GM21619 (cell line): ENCODE measurements around the gene ACTA2.

Experiments used
- ATAC-seq: cut with Tn5 transposase; IDR thresholded peaks from one replicate; pipeline ENCODE4 v1.9.1; 2021; ENCODE audit not compliant: unreplicated experiment

Gene ACTA2

GRCh38 chr10:88982366-88982765 lies 29.8 kb upstream of the ACTA2 start:
- ATAC-seq = no peak

GRCh38 chr10:88981435-88981834 lies 28.9 kb upstream of the ACTA2 start:
- no peak for ATAC-seq

- no peak for ATAC-seq
Observed at GRCh38 chr10:88980800-88981199, 28.2 kb upstream of the ACTA2 start.

GRCh38 chr10:88980247-88980646 lies 27.7 kb upstream of the ACTA2 start:
- no peak for ATAC-seq

GRCh38 chr10:88979603-88980002 lies 27.0 kb upstream of the ACTA2 start:
- no peak for ATAC-seq

- ATAC-seq = no peak
Observed at GRCh38 chr10:88979153-88979562, 26.6 kb upstream of the ACTA2 start.

- ATAC-seq = no peak
Observed at GRCh38 chr10:88978463-88978862, 25.9 kb upstream of the ACTA2 start.

GRCh38 chr10:88975377-88975720 lies 22.8 kb upstream of the ACTA2 start:
- no peak for ATAC-seq

- no peak for ATAC-seq
Observed at GRCh38 chr10:88974446-88975376, 22.1 kb upstream of the ACTA2 start.

GRCh38 chr10:88974012-88974411 lies 21.4 kb upstream of the ACTA2 start:
- ATAC-seq = no peak

- no peak for ATAC-seq
Observed at GRCh38 chr10:88971221-88972061, 18.9 kb upstream of the ACTA2 start.

- no peak for ATAC-seq
Observed at GRCh38 chr10:88968391-88968790, 15.8 kb upstream of the ACTA2 start.

- no peak for ATAC-seq
Observed at GRCh38 chr10:88966797-88967196, 14.2 kb upstream of the ACTA2 start.

GRCh38 chr10:88964869-88965415 lies 12.4 kb upstream of the ACTA2 start:
- no peak for ATAC-seq

- ATAC-seq = no peak
Observed at GRCh38 chr10:88964360-88964759, 11.8 kb upstream of the ACTA2 start.

GRCh38 chr10:88963318-88963717 lies 10.7 kb upstream of the ACTA2 start:
- no peak for ATAC-seq

GRCh38 chr10:88962336-88962735 lies 9.8 kb upstream of the ACTA2 start:
- no peak for ATAC-seq

GRCh38 chr10:88961266-88961665 lies 8.7 kb upstream of the ACTA2 start:
- ATAC-seq = no peak

- no peak for ATAC-seq
Observed at GRCh38 chr10:88960802-88961201, 8.2 kb upstream of the ACTA2 start.

GRCh38 chr10:88958721-88959120 lies 6.1 kb upstream of the ACTA2 start:
- ATAC-seq = no peak

- no peak for ATAC-seq
Observed at GRCh38 chr10:88957381-88957780, 4.8 kb upstream of the ACTA2 start.
